NCI-H748 treated with DMSO at 0.1 percent for 48 hours (cell line): ENCODE data around the gene TUBB2B.
"Not testable (repeated sequence)": the region's sequence is repeated elsewhere in the genome, so short reads cannot be mapped to it uniquely, and the experiment has no call there.

Source experiments
- DNase-seq: peaks from one replicate; lab custom pipeline; 2025; lab: John Stamatoyannopoulos, UW

TUBB2B gene

DNA sequence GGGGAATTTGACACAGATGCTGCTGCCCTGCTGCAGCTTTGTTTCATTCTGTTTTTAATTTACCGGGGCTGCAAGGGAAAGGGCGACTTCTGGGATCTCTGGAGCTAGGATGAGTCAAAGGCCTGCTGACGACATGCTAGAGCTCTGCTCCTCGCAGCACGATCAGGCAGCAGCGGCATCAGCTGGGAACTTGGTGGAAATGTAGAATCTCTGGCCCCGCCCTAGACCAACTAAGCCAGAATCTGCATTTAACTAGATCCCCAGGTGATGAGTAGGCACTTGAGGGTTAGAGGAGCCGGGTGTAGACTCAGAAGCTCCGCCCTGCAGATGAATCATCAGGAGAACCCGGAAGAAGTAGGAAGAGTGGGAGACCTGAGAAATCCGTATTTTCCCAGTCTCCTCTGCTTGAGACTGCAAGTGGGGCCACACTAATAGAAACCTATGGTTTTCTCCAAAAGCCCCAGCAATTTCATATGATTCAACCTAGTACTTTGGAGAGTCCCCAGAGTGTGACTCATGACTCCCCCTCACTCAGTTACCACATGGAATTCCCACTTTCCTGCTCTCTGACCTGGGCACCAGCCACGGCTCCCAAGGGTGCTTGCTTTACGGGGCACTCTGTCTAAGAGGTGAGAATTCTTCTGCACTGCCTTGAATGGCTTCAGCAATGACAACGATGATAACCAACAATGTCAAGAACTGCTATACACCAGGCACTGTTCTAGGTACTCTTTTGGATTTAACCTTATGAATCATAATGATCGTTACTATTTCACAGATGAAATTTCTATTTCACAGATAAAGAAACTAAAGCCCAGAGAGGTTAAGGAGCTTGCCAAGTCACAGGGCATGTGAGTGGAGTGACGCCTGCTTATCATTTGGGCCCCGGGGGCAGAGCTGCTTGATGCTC is 18.1 kb downstream of the TUBB2B start:
- peak; percentile 50 for DNase-seq

DNA sequence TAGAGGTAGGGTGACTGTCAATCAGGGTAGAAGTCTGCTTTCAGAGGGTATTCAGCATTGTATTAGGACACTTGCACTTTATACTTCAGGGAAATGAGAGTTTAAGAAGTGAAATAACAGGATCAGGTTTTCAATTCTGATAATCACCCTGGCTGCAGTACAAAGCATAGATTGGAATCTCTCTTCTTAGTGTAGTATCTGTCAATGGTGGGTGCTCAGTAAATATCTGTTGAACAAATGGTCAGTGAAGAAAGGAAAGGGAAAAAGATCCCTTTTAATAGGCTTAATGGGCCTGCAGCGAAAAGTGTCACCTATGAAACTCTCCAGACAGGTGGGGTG is 18.7 kb downstream of the TUBB2B start:
- no peak for DNase-seq

DNA sequence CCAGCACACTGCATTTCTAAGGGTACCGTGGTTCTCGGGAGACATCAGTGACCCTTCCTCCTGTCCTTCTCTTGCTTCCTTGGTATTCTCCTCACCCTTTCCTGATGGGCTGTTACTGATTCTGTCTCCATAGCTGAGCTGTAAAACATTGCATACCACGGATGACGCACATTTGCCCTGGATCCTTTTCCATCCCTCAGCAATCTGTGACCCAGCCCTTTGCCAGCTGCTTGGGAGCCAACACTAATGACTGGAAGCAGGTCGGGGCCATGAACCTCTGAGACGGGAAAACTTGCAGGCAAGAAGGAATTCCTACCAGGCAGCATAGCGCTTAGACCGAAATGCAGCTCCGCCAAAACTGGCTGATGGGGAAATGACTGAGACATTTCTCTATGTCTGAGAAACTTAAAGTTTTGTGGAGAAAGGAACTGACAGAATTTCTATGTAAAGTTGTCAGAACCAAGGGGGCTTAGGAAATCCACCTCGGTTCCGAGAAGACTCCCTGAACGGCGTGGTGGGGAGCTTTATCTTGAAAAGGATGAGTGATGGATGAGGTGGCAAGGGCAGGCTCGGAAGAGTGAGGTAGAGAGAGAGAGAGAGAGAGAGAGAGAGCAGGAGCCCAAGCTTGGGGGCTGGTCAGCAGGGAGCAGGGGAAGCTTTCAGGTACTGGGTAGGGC is 19.2 kb downstream of the TUBB2B start:
- no peak for DNase-seq

DNA sequence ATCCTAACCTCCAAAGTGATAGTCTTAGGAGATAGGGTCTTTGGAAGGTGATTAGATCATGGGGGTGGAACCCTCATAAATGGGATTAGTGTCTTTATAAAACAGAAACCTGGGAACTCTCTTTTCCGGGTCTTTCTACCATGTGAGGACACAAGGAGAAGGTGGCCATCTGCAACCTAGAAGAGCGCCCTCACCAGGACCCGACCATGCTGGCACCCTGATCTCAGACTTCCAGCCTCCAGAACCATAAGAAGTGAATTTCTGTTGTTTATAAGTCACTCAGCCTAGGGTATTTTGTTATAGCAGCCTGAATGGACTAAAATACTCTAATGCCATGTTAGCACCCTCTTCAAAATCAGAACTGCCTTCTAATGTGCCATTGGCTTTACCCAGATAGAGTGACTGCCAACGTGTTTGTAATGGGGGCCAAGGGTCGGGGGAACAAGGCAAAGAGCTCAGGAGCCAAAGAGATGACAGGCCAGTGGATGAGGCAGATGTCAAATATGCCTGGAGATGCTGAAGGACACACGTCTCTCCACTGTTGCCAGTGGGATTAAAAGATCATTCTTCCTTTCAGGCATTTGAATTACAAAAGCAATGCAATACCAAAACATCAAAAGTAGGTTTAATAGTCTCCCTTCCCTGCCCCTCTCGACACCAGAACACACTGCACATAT is 21.0 kb downstream of the TUBB2B start:
- no peak for DNase-seq

DNA sequence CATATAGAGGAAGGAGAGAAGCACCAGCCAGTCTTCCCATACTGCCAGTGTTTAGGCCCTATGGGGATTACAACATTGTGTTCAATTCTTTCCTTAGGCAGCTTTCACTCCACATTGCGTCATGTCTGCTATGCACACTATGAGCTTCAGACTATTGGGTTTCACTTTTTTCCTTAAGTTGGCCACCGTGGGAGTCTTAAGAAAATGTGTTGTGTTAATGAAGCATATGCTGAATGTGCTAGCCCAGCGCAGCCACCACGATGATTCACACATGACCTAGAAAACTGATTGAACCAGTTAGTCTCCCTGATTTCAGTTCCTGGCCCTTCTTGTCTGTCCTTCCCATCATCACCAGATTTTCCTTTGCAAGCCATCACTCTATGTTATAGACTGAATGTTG is 21.5 kb downstream of the TUBB2B start:
- no peak for DNase-seq

GRCh38 chr6:3204921-3205320 is 22.5 kb downstream of the TUBB2B start:
- no peak for DNase-seq

DNA sequence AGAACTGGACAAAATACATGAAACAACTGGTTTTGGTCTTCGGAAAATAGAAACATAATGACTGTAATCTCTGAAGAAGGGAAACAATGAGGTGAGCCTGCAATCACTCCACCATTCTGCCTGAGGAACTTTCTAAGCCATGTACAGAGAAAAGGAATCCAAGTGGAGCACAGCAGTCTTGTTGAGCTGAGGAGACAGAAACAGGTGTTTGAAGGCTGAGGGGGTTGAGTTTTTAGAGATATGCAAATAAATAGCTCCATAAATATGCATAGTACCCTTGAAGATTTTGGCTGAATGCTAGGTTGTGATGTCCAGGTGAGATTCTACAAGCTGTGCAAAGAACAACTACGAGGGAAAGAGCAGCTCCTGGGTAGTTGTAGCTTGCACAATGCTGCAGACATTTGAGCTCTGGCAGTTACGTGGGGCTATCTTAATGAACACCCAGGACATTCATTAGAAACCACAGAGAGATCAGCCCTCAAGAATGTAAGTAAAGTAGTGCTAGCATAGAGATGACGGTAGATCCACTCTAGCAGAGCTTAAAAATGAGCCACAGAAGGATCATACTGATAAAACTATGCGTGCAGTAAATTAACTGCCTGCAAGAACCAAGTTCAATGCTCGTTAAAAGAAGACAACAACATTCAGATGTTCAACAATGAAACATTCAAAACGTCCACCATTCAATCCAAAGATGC is 24.3 kb downstream of the TUBB2B start:
- DNase-seq: no peak

DNA sequence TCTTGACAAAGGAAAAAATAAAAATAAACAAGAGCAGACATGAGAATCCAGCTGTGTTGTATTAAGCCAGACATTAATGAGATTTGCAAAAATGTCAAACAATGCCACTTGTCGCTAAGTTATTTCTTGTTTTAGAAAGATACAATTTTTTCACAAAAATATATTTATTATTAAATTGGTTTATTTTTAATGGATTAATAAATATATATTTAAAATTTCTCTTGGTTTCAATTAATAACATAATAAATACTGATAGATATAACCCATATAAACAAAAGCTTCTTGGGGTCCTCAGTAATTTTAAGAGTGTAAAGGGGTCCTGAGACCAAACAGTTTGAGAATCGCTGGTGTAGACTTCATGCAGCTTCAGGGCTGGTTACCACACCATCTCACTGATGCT is 26.1 kb downstream of the TUBB2B start:
- DNase-seq: no peak

GRCh38 chr6:3200682-3201081 is 26.8 kb downstream of the TUBB2B start:
- DNase-seq: no peak

DNA sequence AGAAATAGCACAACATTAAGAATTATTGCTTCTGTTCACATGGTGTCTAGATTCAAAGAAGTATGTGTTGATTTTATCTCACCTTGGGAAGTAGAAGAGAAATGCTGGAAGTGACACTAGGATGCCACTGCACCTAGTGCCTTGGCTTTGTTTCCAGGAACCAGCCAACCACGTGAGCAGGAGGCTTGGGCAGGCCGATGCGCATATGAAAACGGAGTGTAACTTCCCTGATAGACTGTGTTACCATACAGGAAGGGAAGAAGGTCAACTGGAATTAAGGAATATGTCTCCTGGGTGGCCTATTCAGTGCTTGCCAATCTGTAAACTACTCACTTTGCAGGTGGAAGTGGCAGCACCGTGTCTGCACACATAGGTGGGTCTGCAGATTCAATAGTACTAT is 28.1 kb downstream of the TUBB2B start:
- no peak for DNase-seq

- DNase-seq: not testable (repeated sequence)
Observed at GRCh38 chr6:3197734-3198133, 29.7 kb downstream of the TUBB2B start.

- DNase-seq: no peak
Observed at GRCh38 chr6:3196770-3197169, 30.7 kb downstream of the TUBB2B start.

- peak; percentile 93 for DNase-seq
Observed at GRCh38 chr6:3195695-3196497, 31.6 kb downstream of the TUBB2B start.

- DNase-seq: no peak
Observed at GRCh38 chr6:3195420-3195694, 32.1 kb downstream of the TUBB2B start.

- peak; percentile 89 for DNase-seq
Observed at GRCh38 chr6:3194535-3195419, 32.7 kb downstream of the TUBB2B start.

DNA sequence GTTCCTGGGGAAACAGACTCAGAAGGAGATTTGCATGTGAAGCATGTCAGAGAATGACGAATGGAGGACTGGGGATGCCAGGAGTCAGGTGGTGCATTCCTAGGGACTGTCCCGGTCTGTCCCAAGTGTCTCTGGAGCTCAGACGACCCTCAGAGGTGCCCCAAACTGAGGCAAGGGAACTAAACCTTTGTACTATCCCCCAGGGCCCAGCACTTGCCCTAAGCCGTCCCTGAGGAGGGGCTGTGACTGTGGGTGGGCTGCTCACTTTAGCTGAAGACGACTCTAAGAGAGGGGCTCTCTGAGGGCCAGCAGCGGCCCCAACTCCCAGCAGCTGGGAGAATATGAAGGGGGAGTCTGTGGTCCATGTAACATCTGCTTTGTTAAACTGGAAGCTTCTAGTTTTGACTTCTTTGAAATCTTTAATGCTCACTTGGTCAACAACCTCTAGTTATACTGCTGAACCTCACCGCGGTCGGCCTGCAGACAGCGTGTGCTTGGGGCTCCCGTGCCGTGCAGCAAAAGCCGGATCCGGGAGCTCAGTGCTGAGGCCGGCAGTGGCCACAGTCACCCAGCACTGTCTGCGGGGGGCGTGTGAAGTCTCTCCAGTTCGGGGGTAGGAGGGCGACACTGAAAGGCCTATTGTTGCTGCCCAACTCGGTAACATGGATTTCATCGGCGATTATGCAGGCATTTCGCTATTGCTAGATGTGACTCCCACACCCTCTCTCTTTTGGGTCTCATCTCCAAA is 34.2 kb downstream of the TUBB2B start:
- no peak for DNase-seq

DNA sequence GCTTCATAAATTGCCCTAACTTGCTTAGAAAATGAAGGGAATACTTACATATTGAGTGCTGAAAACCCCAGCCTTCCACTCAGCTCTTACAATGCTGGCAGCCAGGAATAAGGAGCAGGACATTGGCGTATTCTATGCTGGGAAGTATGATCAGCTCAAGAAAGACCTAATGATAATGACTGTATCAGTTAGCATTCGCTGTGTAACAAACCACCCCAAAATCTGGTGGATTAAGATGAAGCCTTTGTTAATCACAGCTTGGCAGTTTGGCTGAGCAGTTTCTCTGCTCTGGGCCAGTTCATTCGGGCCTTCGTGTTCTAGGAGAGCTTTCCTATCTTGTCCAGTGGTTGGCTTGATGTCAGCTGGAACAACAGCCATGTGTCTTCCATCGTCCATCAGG is 36.7 kb downstream of the TUBB2B start:
- DNase-seq: no peak

DNA sequence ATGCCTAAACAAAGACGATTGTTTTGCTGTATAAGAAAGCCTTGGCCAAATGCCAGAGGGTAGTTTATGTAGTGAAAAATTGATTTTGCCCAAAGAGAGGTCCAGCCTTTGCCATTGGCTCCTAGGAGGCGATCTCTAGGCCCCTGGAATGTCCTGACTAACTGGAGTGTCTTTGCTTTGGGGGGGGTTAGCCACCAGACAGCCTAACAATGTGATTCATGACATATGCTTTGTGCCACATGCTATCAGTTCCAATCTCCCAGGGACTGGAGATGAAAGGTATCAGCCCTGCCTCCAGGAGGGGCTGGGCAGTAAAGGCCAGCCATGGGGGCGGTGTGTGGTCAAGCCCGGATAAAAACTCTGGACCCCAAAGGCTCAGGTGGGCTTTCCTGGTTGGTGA is 37.4 kb downstream of the TUBB2B start:
- DNase-seq: no peak

DNA sequence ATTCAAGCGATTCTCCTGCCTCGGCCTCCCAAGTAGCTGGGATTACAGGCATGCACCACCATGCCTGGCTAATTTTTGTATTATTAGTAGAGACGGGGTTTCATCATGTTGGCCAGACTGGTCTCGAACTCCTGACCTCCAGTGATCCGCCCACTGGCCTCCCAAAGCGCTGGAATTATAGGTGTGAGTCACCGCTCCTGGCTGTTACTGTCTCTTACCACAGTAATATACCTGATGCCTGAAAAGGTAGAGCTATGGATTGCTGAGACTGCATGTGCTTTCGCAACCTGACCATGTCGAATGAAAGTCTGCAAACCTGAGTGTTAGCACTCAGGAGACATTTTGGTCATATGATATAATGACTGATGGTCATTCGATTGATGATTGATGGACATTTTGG is 38.3 kb downstream of the TUBB2B start:
- DNase-seq: not testable (repeated sequence)

DNA sequence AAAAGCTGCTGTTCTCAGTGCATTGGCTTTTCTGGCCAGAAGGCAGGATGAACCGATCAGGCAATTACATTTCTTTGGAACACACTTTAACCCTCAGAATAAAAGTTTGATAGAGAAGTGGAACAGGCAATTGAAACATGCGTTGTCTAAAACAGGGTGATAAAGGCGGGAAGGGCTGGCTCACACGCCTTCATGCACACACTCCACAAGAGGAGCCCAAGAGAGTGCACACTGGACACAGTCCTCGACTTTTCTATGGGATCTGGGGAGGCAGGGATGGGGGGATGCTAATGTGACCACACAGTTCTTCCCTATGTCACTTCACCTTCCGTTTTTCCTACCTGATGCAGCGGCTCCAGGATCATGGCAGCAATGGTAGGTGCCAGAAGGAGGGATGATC is 39.2 kb downstream of the TUBB2B start:
- DNase-seq: no peak
